ENCODE measurements around the gene SLC25A13.

Gene SLC25A13

DNA sequence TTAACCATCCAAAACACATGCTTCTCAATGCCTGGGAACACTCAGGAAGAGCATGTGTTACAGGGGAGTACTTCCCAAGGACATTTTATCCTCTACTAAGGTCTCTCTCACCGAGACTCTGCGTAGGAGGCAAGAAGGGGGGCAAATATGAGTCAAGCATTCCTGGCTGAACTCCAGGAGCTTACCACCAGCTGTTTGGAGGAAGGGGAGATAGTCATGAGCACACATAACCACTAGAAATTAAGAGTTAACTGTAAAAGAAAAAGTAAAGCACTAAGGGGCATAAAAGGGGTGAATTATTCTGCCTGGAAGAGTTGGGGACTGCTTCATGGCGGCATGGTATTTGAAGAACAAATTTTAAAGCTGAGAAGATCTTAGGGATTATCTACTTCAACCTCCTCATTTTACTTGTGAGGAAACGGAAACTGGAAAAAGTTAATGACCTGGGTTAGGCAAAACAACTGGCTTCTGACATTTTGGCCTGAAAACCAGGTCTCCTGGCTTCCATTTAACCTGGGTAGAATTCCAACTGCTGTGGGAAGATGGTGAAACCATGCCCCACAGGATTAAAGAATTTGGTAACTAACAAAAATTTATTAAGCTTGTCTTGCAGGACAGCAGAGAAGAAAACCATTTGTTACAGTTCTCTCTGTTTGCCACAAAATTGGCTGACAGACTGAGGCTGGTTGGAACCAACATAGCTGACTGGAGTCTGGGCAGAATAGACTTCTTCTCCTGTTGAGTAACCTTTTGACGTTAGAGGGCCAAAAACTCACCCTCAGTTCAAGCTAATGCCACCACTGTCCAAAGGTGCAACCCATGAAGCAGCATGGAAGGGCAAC, 85.5 kb downstream of the SLC25A13 start:
- no peak for DNase-seq

DNA sequence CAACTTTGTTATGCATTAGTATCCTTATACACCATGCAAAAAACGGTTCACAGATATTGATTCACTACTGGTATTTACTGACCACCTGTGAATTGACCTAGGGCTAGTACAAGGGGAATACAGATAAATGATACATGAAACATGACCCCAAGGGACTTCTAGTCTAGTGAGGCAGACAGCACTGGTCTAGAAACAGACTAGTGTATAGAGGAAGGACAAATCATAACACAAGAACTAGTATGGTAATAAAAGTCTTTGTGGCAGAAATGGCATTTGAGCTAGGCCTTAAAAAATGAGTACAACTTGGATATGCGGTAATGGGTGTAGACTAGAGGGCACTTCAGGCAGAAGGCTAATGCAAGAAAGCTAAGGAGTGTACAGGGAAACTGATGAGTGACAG, 86.6 kb downstream of the SLC25A13 start:
- DNase-seq: no peak

DNA sequence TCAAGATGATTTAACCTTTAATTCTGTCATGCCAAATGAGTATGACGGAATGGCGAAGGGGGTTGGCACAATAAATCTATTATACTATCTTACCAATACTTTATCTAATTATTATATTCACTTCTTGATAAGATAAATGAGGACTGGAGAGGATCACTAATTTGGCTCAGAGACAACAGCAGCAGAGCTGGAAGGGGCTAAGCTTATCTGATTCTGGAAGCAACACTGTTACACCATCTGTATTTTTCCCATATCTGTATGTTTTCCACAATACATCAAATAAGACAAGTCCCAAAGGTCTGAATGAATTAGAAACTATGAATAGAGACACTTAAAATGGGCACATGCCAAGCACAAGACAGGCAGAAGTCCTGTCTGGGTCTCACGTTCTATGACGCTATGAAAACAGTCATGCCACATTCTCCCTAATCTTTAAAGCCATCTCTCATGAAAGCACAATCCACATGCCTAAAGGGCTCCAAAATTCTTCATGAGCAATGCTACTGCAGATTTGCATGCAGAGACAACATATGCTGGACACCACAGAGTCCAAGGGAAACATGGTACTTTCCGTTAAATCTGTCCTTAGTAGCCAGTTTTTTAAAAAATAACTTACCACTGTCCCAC, 88.3 kb downstream of the SLC25A13 start:
- no peak for DNase-seq

DNA sequence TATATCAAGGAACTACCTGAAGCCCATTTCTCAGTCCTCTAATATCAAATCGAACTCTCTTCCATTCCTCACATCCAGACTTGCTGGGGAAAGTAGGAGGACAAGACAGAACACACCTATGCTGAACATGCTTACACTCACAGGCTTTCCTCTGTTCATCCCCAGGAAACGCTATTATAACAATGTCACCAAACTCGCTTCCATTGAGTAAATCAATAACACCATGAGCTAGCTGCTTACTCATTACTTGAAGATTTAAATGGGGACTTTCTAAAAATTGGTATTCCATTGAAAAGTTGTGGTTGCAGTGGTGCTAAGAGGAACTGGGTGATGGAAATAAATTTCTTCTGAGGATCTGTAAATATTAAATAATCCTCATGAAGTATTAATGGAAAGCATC, 88.8 kb downstream of the SLC25A13 start:
- DNase-seq: no peak

GRCh38 chr7:96228760-96229159, 93.1 kb downstream of the SLC25A13 start:
- DNase-seq: no peak

DNA sequence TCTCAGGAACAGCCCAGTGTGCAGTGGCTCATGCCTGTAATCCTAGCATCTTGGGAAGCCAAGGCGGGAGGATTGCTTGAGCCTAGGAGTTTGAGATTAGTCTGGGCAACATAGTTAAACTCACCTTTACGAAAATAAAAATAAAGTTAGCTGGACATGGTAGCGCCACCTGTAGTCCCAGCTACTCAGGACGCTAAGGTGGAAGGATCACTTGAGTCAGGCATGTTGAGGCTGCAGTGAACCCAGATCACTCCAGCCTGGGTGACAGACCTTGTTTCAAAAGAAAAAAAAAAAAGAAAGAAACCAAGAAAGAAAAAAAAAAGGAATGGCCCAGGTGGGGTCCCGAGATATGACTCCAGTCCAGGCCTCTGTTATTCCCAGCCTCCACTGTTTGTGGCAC, 96.6 kb downstream of the SLC25A13 start:
- no peak for DNase-seq

GRCh38 chr7:96224685-96225084, 97.2 kb downstream of the SLC25A13 start:
- DNase-seq: no peak

DNA sequence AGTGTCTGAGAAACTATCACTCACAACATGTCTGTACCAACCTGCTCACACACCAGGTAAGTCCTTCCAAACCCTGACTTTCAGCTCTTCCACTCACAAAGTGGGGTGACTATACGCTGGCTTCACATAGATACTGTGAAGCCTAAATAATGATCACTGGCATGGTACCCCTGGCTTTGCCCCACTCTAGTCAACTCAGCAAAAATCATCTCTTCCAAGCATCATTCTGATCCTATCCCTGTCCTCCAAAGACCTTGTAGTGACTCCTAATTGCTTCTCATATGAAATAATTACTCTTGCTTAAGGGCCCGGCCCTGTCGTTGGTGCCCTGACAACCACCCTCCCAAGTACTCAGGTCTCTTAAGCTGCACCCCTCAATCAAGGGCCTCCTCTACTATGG, 97.8 kb downstream of the SLC25A13 start:
- no peak for DNase-seq

DNA sequence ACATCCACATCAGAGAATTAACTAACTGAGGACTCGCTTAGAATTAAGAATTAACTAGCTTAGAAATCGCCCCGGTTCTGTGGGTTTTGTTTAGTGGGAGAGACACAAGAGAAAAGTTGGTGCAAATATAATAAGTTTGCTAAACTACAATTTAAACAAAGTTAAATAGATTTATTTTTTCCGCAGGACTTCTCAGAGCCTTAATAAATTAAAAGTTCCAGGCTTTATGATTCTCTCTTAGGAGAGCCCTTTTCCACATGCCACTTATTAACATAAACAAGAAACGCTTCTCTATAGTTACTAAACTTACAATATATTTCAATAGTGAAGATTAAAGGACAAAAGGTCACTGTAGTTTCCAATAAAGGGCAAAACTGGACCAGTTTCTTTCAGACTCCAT, 100.0 kb downstream of the SLC25A13 start:
- DNase-seq: no peak

DNA sequence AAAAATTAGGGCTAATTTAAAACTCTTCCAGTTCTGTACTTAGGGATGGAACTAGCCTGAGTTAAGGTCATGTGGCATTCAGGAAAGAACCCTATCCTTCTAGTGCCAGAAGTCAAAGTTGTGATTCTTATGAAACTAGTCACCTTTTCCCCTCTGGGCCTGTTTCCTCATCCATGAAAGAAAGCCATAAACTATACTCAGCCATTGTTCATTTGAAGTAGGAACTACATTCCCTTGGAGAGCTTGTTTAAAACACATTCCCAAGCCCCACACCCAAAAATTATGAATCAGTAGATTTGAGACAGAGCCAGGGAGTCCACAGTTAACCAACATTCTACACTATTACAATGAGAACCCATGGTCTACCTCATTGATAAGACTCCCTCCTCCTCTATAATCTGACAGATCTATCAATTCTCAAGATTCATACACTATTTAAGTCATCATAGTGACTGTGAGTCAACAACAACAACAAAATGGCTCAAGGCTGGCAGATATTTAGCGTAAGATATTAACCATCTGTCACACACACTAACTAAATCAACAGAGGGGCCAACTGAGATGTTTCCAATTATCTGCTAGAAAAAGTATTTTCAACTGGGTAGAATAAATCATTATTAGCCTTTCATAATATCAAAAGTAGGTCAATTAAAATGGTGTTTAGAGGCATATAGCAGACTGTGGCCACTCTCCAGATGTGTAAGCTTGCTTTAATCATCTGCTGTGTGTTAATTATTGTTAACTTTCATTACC, 102.3 kb downstream of the SLC25A13 start:
- no peak for DNase-seq

DNA sequence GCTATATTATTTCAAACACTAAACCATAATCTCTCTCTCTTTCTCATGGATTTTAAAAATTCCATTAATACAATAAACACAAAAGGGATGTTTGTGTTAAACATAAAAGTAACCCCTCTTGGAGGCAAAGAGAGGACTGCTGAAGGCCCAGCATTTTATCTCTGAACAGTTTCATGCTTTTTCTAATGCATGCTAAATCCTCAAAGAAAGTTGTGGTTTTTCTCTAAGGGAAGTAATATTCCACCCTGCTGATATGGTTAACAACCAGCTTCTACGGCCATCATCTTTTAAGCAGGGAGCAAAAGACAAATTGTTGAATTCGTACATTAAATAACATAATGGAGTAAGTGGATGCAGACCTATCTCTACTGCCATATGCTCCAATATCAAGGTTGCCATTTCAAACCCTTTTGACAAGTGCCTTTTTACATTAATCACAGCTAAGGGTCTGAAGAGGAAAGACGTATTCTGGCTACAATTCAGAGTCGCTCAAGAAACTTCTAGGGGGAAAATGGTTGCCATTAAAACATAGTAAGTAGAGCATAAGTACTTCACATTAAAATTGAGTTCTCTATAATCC, 103.1 kb downstream of the SLC25A13 start:
- no peak for DNase-seq

GRCh38 chr7:96217147-96217546, 104.8 kb downstream of the SLC25A13 start:
- no peak for DNase-seq

- DNase-seq: no peak
Measured at GRCh38 chr7:96216373-96216772, 105.5 kb downstream of the SLC25A13 start.

DNA sequence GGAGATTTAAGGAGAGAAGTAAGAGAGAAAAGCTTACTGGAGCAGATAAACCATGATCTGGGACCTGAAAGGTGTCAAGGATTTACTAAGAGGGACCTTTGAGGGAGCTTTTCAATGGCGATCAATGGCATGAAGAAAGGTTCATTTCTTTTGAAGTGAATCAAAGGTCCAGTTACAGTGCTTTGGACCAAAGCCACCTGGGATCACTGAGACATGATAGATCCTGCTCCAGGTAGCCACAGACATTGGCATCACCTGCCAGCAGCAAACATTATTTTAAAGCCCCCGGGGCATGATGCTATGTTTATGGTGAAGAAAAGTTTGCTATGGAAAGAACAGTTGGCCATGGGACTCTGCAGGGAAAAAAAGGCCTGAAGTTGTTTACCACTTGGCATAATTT, 109.4 kb downstream of the SLC25A13 start:
- DNase-seq: no peak

DNA sequence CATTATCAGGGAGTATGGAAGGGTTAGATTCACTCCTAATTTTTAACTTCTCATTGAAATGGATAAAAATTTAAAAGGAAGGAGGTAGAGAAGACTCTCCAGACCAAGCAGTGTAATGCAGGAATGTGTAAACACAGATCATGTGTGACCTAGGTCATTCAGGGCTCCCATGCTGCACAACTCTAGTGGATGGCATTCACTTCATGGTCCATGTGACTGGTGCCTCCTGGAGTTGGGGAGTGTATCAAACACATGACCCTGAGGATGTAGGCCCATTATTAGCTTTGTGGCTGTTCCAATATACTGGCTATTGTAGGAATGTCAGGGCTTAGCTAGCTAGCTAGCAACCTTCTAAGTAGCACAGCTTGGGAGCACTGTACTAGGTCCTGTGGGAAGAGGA, 109.9 kb downstream of the SLC25A13 start:
- DNase-seq: no peak

GRCh38 chr7:96205665-96206064, 116.2 kb downstream of the SLC25A13 start:
- no peak for DNase-seq

DNA sequence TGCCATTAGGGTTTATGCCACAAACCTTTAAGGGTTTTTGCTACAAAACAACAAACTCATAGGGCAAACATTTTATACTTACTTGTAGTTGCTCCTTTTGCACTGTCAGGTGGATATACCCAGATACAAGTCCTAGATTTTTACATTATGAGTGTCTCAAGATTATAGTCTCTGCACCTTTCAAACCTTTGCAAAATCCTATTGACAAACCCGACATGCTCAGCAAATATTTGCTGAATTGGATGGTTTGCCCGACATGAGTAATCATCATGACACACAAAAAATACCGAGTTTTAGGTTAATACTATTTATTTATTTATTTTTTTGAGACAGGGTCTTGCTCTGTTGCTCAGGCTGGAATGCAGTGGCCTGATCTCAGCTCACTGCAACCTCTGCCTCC, 117.3 kb downstream of the SLC25A13 start:
- no peak for DNase-seq

DNA sequence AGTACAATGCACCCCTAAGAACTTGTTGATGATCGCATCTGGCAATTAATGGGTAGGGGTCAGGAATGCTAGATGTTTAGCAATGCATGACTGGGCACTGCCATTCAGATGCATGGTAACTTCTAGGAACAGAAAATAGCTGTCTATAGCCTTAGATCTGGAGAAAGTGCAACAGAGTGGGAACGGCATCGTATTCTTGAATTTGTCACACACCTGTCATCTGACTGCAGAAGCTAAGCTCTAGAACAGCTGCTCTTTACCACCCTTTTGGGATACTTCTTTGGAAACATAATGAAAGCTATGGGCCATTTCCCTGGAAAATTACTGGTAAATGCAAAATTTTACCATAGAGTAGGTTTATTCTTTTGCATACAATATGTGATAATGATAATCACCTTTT, 118.1 kb downstream of the SLC25A13 start:
- DNase-seq: no peak

GRCh38 chr7:96202102-96202501, 119.8 kb downstream of the SLC25A13 start:
- DNase-seq: no peak

DNA sequence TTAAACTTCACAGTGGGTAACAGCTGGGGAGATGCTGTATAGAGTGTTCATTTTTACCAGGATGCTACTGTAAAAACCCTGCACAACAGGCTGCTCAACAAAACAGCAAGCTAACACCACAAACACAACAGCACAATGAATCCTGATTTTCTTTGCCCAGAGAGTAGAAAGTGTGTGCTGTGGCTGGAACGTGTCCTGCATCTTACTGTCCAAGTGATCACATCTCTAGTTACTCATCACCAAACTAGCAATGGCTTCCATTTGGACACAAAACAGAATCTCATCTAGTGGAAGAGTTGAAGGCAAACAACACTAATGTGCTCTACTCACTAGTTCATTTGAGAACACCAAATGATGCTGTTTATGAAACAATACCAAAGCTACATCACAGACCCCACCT, 121.2 kb downstream of the SLC25A13 start:
- DNase-seq: no peak

GRCh38 chr7:96199421-96199820, 122.5 kb downstream of the SLC25A13 start:
- DNase-seq: no peak

- no peak for DNase-seq
Measured at GRCh38 chr7:96198047-96198636, 123.8 kb downstream of the SLC25A13 start.

DNA sequence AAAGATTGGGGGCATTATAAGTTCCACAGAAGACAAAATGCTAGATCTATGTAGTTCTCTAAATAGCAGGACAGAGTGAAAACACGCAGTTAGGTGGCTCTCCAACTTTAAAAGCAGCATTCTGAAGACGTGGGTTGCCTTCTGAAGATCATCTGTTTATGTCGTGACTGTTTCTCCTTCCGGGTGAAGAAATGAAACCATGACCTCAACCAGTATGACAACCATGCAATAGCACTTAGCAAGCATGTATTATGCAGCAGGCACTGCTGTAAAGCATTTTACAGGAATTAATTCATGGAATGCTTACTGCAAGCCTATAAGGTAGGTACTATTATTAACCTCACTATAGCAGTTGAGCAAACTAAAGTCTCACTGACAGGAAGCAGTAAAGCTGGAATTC, 125.2 kb downstream of the SLC25A13 start:
- no peak for DNase-seq

Data from NCI-H1436 (cell line).